Activated B cell treated with CpG ODN at 0.5 μM for 24 hours (primary cell): ENCODE results near the gene SLC66A3. TPM values are rescaled to one million over a fixed set of nuclear protein-coding genes. Genes with fewer than 3 reads are reported as not detected.
A peak's percentile ranks its signal among the peaks of the same experiment; 100 is the strongest.

Experiments
- ATAC-seq: fragments of 200-7000 bp; cut with Tn5 transposase; one replicate; pipeline ENCODE4 v1.10.0; 2021; ENCODE audit warnings: low read depth, mild to moderate bottlenecking, moderate library complexity
- CTCF ChIA-PET: fragments of 350-600 bp; sonication (Branson Sonifier 250); formaldehyde crosslinking; loops from one replicate; lab custom pipeline; 2021; ENCODE audit warnings: antibody characterized with exemption; lab: Charles Lee
- POLR2A ChIA-PET: fragments of 350-600 bp; sonication (Branson Sonifier 250); formaldehyde crosslinking; loops from one replicate; lab custom pipeline; 2021; ENCODE audit warnings: antibody characterized with exemption; lab: Charles Lee
- DNase-seq: peaks from one replicate; pipeline ENCODE4 v3.0.0; 2022
- H3K27ac Mint-ChIP-seq: one replicate; pipeline ENCODE4 v1.8.0; 2020; ENCODE audit warnings: mixed read lengths
- H3K27me3 Mint-ChIP-seq: one replicate; pipeline ENCODE4 v1.8.0; 2021; ENCODE audit warnings: mixed read lengths
- H3K36me3 Mint-ChIP-seq: one replicate; pipeline ENCODE4 v1.8.0; 2021; ENCODE audit warnings: low read depth, mixed read lengths
- H3K4me1 Mint-ChIP-seq: one replicate; pipeline ENCODE4 v1.8.0; 2021; ENCODE audit warnings: mixed read lengths
- H3K4me3 Mint-ChIP-seq: one replicate; pipeline ENCODE4 v1.8.0; 2020; ENCODE audit warnings: mild to moderate bottlenecking, mixed read lengths
- H3K9me3 Mint-ChIP-seq: one replicate; pipeline ENCODE4 v1.8.0; 2020; ENCODE audit warnings: mixed read lengths
- intact Hi-C: fragments of 100-400 bp; cut with micrococcal nuclease; formaldehyde crosslinking; loops from one replicate; pipeline ENCODE4 v1.15.1; 2024
- total RNA-seq: library from RNA; stranded (reverse); gene quantifications from 2 replicates; pipeline ENCODE4 v1.2.3, GENCODE V29; 2022
- TF ChIP-seq, protein P1 (sequence below): fragments of 200-600 bp; IDR thresholded peaks from one replicate; pipeline ENCODE4 v1.8.0; 2022; ENCODE audit warnings: antibody characterized with exemption, mild to moderate bottlenecking

The SLC66A3 gene
- total RNA-seq, 1 donor from 2014 or later, result 15.2 TPM

DNA sequence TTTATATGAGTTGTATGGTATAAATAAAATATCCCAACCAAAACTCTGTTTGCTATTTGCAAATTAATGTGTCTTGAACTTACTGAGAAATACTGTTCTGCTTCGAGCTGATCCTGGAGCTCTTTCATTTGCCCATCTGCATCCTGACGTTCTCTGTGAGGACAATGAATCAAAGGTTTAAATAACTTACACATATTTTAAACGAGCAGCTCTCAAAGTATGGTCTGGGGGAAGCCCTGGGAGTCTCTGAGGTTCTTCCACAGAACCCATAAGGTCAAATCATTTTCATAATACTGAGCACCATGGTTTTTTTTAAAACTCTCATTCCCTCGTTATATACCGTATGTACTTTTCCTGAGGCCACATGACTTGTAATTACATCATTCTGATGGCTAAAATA is 46.7 kb downstream of the SLC66A3 start:
- H3K36me3 Mint-ChIP-seq, result peaks cover 48% of the 10 kb centered on the region

DNA sequence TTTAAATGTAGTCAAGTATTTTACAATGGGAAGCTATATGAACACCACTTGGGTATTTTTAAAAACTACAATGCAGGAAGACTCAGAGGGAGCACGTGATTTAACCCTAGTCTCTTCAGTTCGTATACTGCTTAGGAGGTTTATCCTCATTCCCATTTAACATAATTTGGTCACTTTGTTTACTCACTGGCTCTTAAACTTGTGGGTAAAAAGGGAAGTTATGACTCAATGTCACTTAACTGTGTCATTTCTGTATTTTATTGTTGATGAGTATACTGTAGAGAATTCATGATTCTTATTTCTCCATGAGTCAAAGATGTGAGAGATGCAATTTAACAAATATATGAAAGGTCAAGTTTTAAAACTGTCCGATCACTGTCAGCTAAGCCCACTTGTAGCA is 48.2 kb downstream of the SLC66A3 start:
- no peak for DNase-seq
- peaks cover 7% of the 10 kb centered on the region for H3K4me1 Mint-ChIP-seq
- intact Hi-C loops, result no loop called here
- peaks cover 48% of the 10 kb centered on the region for H3K36me3 Mint-ChIP-seq
- no peak overlapping the region for H3K4me3 Mint-ChIP-seq
- no peaks in the 10 kb centered on the region for H3K9me3 Mint-ChIP-seq
- H3K27me3 Mint-ChIP-seq, result no peaks in the 10 kb centered on the region
- TF ChIP-seq, protein P1, sequence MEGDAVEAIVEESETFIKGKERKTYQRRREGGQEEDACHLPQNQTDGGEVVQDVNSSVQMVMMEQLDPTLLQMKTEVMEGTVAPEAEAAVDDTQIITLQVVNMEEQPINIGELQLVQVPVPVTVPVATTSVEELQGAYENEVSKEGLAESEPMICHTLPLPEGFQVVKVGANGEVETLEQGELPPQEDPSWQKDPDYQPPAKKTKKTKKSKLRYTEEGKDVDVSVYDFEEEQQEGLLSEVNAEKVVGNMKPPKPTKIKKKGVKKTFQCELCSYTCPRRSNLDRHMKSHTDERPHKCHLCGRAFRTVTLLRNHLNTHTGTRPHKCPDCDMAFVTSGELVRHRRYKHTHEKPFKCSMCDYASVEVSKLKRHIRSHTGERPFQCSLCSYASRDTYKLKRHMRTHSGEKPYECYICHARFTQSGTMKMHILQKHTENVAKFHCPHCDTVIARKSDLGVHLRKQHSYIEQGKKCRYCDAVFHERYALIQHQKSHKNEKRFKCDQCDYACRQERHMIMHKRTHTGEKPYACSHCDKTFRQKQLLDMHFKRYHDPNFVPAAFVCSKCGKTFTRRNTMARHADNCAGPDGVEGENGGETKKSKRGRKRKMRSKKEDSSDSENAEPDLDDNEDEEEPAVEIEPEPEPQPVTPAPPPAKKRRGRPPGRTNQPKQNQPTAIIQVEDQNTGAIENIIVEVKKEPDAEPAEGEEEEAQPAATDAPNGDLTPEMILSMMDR, result no peak
- CTCF ChIA-PET, result no interaction called here
- H3K27ac Mint-ChIP-seq, result peak overlapping the region; percentile 53
- POLR2A ChIA-PET, result no interaction called here
- peak; percentile 7 for ATAC-seq

More for the DNA sequence above, 46.7 kb downstream of the SLC66A3 start:
- H3K9me3 Mint-ChIP-seq, result no peaks in the 10 kb centered on the region
- ChIA-PET CTCF (interaction anchor here (3.4 kb wide), 1 partner anchor 69 kb away, joined by 10 read pairs; a partner anchor contains a TSS), POLR2A (no interaction called here)
- no peaks in the 10 kb centered on the region for H3K27me3 Mint-ChIP-seq
- intact Hi-C loops, result no loop called here
- no peak overlapping the region for H3K27ac Mint-ChIP-seq
- no peak overlapping the region for H3K4me3 Mint-ChIP-seq
- H3K4me1 Mint-ChIP-seq, result peaks cover 7% of the 10 kb centered on the region
- DNase-seq (no peak), ATAC-seq (no peak)
- TF ChIP-seq, protein P1, result no peak

DNA sequence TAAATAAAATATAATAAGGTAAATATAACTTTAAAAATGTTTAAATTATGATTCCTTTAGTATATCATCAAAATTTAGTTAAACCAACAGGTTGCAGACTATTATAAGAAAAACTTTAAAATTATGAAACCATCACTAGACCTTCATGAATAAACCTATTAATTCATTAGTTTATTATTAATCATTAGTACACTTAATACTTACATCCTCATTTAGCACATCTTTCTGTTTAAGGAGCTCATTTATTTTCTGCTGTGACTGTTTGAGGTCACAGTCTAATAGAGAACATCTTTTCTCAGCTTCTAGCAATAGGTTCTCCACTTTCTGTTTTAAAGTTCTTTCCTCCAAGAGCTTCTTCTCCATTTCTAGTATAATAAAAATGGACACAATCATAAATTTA is 52.8 kb downstream of the SLC66A3 start:
- no peak for ATAC-seq
- POLR2A ChIA-PET, result no interaction called here
- no peaks in the 10 kb centered on the region for H3K27me3 Mint-ChIP-seq
- H3K4me3 Mint-ChIP-seq, result no peak overlapping the region
- TF ChIP-seq, protein P1, result no peak
- peaks cover 7% of the 10 kb centered on the region for H3K4me1 Mint-ChIP-seq
- CTCF ChIA-PET, result interaction anchor here (0.9 kb wide), 1 partner anchor 75 kb away, joined by 3 read pairs; a partner anchor contains a TSS
- peaks cover 42% of the 10 kb centered on the region for H3K36me3 Mint-ChIP-seq
- H3K9me3 Mint-ChIP-seq, result no peaks in the 10 kb centered on the region
- intact Hi-C loops, result no loop called here
- no peak overlapping the region for H3K27ac Mint-ChIP-seq
- DNase-seq, result no peak

DNA sequence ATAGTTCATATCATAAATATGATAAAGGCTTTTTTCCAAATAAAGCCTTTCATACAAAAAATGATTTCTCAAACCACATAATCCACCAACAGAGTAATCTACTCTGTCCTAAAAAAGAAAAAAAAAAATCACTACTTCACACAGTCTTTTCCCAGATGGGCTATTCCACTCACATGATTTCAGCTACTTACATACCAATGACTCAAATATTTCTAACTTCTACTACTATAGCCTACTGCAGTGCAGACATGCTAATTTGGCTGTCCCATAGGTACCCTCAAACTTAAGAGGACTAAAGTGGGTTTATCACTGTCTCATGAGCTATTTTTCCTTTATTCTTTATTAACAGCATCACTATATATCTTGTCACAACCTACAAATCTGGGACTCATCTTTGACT is 57.4 kb downstream of the SLC66A3 start:
- Mint-ChIP-seq H3K36me3 (peaks cover 64% of the 10 kb centered on the region), H3K9me3 (no peaks in the 10 kb centered on the region), H3K27me3 (no peaks in the 10 kb centered on the region), H3K4me1 (no peaks in the 10 kb centered on the region), H3K4me3 (no peak overlapping the region), H3K27ac (no peak overlapping the region)
- ChIA-PET CTCF (interaction anchor here (0.9 kb wide), 1 partner anchor 83 kb away, joined by 3 read pairs; no protein-coding TSS in a partner anchor), POLR2A (no interaction called here)
- TF ChIP-seq, protein P1, result no peak
- DNase-seq (no peak), ATAC-seq (no peak)
- intact Hi-C loops, result loop anchor here (5.0 kb wide), 1 partner anchor 80 kb away; a partner anchor contains a TSS

DNA sequence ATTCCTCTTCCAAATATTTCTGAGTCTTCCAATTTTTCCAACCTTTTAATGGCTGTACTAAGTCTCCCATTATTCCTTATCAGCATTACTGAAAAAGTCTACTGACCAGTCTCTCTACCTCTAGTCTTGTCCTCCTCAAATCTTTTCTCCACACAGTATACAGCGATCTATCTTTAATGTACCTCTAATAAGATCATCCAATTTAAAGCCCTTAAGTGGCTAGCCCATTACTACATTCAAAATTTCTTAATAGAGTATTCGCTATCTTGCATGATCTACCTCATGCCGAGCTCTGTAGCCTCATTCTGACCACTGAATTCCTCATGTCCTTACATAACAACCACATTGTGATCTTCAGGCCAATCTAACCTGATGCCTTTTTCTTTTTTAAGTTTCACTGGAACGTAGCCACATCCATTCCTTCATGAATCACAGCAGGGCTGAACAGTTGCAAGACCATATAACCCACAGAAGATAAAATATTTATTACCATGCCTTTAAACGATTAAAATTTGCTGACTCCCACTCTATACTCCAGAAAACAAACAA is 57.9 kb downstream of the SLC66A3 start:
- TF ChIP-seq, protein P1, result no peak
- Mint-ChIP-seq H3K36me3 (peaks cover 64% of the 10 kb centered on the region), H3K27me3 (no peaks in the 10 kb centered on the region), H3K27ac (no peak overlapping the region), H3K4me1 (no peaks in the 10 kb centered on the region), H3K4me3 (no peak overlapping the region), H3K9me3 (no peaks in the 10 kb centered on the region)
- DNase-seq (no peak), ATAC-seq (no peak)
- intact Hi-C loops, result loop anchor here (5.0 kb wide), 1 partner anchor 81 kb away; a partner anchor contains a TSS
- ChIA-PET CTCF (interaction anchor here (0.9 kb wide), 1 partner anchor 83 kb away, joined by 3 read pairs; no protein-coding TSS in a partner anchor), POLR2A (no interaction called here)
